HG03565 (cell line): ENCODE results near the gene SUOX.
"Not testable (repeated sequence)": the region's sequence is repeated elsewhere in the genome, so short reads cannot be mapped to it uniquely, and the experiment has no call there.

Experiments used
- ATAC-seq: cut with Tn5 transposase; IDR thresholded peaks from one replicate; pipeline ENCODE4 v1.9.1; 2021; ENCODE audit warnings: mild to moderate bottlenecking, moderate library complexity; ENCODE audit not compliant: unreplicated experiment

Gene SUOX

GRCh38 chr12:55996715-55997534 lies at the start of gene SUOX:
TSS of gene SUOX (plus strand) at chr12:55997276. CDS start at chr12:56002222, 4,946 bp downstream.
- peak; percentile 97 for ATAC-seq

- ATAC-seq: no peak
These were observed 41.7 kb upstream of the SUOX start for GRCh38 chr12:55955344-55955743.

- ATAC-seq: no peak
These were observed 41.1 kb upstream of the SUOX start for GRCh38 chr12:55955800-55956508.

- ATAC-seq: no peak
These were observed 39.8 kb upstream of the SUOX start for GRCh38 chr12:55957106-55957859.

- no peak for ATAC-seq
These were observed 33.3 kb upstream of the SUOX start for GRCh38 chr12:55963760-55964159.

GRCh38 chr12:55965240-55965639 lies 31.8 kb upstream of the SUOX start:
- ATAC-seq: no peak

- ATAC-seq: no peak
These were observed 31.1 kb upstream of the SUOX start, which contains the start of gene PMEL for GRCh38 chr12:55965941-55966407. TSS of gene PMEL (minus strand) at chr12:55966042. CDS start at chr12:55966011, 31 bp downstream.

GRCh38 chr12:55966408-55967281 lies 30.4 kb upstream of the SUOX start, which contains the start of gene CDK2:
TSS of gene CDK2 (plus strand) at chr12:55966830. CDS start at chr12:55967009, 179 bp downstream.
- peak; percentile 75 for ATAC-seq

- ATAC-seq: no peak
These were observed 27.7 kb upstream of the SUOX start for GRCh38 chr12:55969356-55969755.

- ATAC-seq: no peak
These were observed 26.3 kb upstream of the SUOX start for GRCh38 chr12:55970775-55971174.

GRCh38 chr12:55972042-55972441 lies 25.0 kb upstream of the SUOX start:
- ATAC-seq: no peak

GRCh38 chr12:55972456-55972855 lies 24.6 kb upstream of the SUOX start:
- no peak for ATAC-seq

- ATAC-seq: no peak
These were observed 24.0 kb upstream of the SUOX start for GRCh38 chr12:55972911-55973598.

GRCh38 chr12:55973599-55974307 lies 23.3 kb upstream of the SUOX start, which contains the start of gene RAB5B:
TSS of gene RAB5B (plus strand) at chr12:55974078. CDS start at chr12:55986961, 12,883 bp downstream.
- peak; percentile 83 for ATAC-seq

- no peak for ATAC-seq
These were observed 22.8 kb upstream of the SUOX start for GRCh38 chr12:55974308-55974730.

- no peak for ATAC-seq
These were observed 18.7 kb upstream of the SUOX start for GRCh38 chr12:55978393-55978792.

GRCh38 chr12:55979069-55979468 lies 18.0 kb upstream of the SUOX start:
- no peak for ATAC-seq

- ATAC-seq: not testable (repeated sequence)
These were observed 15.2 kb upstream of the SUOX start for GRCh38 chr12:55981882-55982281.
